ENCODE data around the gene PDLIM1. TPM values are rescaled to one million over a fixed set of nuclear protein-coding genes. Genes with fewer than 3 reads are reported as not detected.

Gene PDLIM1
- polyA plus RNA-seq, 1 experiment = 141 TPM

GRCh38 chr10:95278061-95278988 lies 12.5 kb downstream of the PDLIM1 start:
- ChIA-PET CTCF (interaction anchor here (0.8 to 1.9 kb wide), 4 partner anchors 11 to 67 kb away, joined by 3 to 4 read pairs (median 3); no protein-coding TSS in a partner anchor), POLR2A (interaction anchor here (0.6 kb wide), 1 partner anchor 1782 kb away, joined by 11 read pairs; no protein-coding TSS in a partner anchor)
- DNase-seq (ENCODE audit: low read depth) = no peak
- H3K36me3 ChIP-seq (ENCODE audit: control insufficient read depth, insufficient read depth, low read length) = no peaks in the 10 kb centered on the region
- H3K4me3 ChIP-seq (ENCODE audit: low read depth, low read length) = no peak overlapping the region
- no peak for TF ChIP-seq CTCF (IDR thresholded peaks at IDR 0.05; ENCODE audit: insufficient read depth, low read depth, low read length)
- no peaks in the 10 kb centered on the region for H3K27me3 ChIP-seq (ENCODE audit: control insufficient read depth, insufficient read depth, low read length)

GRCh38 chr10:95277614-95278013 lies 13.2 kb downstream of the PDLIM1 start:
- no peak for TF ChIP-seq CTCF (IDR thresholded peaks at IDR 0.05; ENCODE audit: insufficient read depth, low read depth, low read length)
- Histone ChIP-seq H3K27me3 (ENCODE audit: control insufficient read depth, insufficient read depth, low read length) (no peaks in the 10 kb centered on the region), H3K4me3 (ENCODE audit: low read depth, low read length) (no peak overlapping the region), H3K36me3 (ENCODE audit: control insufficient read depth, insufficient read depth, low read length) (no peaks in the 10 kb centered on the region)
- DNase-seq (ENCODE audit: low read depth) = no peak
- ChIA-PET CTCF (interaction anchor here (0.8 to 1.3 kb wide), 3 partner anchors 12 to 34 kb away, joined by 3 read pairs; no protein-coding TSS in a partner anchor), POLR2A (no interaction called here)

- no peaks in the 10 kb centered on the region for H3K27me3 ChIP-seq (ENCODE audit: control insufficient read depth, insufficient read depth, low read length)
- H3K36me3 ChIP-seq (ENCODE audit: control insufficient read depth, insufficient read depth, low read length) = no peaks in the 10 kb centered on the region
- H3K4me3 ChIP-seq (ENCODE audit: low read depth, low read length) = no peak overlapping the region
- no peak for DNase-seq (ENCODE audit: low read depth)
- POLR2A ChIA-PET = no interaction called here
- CTCF ChIA-PET = interaction anchor here (0.6 to 1.8 kb wide), 3 partner anchors 8 to 52 kb away, joined by 3 to 5 read pairs (median 3); no protein-coding TSS in a partner anchor
- no peak for TF ChIP-seq CTCF (IDR thresholded peaks at IDR 0.05; ENCODE audit: insufficient read depth, low read depth, low read length)
These were observed 13.6 kb downstream of the PDLIM1 start for GRCh38 chr10:95277201-95277570.

GRCh38 chr10:95276367-95277200 lies 14.2 kb downstream of the PDLIM1 start:
- ChIA-PET CTCF (interaction anchor here (0.6 to 1.8 kb wide), 4 partner anchors 9 to 86 kb away, joined by 3 to 5 read pairs (median 3); no protein-coding TSS in a partner anchor), POLR2A (no interaction called here)
- DNase-seq (ENCODE audit: low read depth) = no peak
- Histone ChIP-seq H3K4me3 (ENCODE audit: low read depth, low read length) (no peak overlapping the region), H3K27me3 (ENCODE audit: control insufficient read depth, insufficient read depth, low read length) (no peaks in the 10 kb centered on the region), H3K36me3 (ENCODE audit: control insufficient read depth, insufficient read depth, low read length) (no peaks in the 10 kb centered on the region)
- TF ChIP-seq CTCF (IDR thresholded peaks at IDR 0.05; ENCODE audit: insufficient read depth, low read depth, low read length) = no peak
